Osteoblast (primary cell): ENCODE measurements around the gene PRRG2. TPM values are rescaled to one million over a fixed set of nuclear protein-coding genes. Genes with fewer than 3 reads are reported as not detected.

Source experiments
- DNase-seq: peaks from one replicate; pipeline ENCODE4 v3.0.0; 2011; ENCODE audit warnings: low spot score, mixed read lengths; ENCODE audit not compliant: insufficient read length; ENCODE audit errors: missing footprints
- H2AFZ ChIP-seq: 2 replicates; pipeline ENCODE4 v1.6.0; 2011; ENCODE audit warnings: mild to moderate bottlenecking, low read length
- H3K27ac ChIP-seq: 2 replicates; pipeline ENCODE4 v1.5.1; 2011; ENCODE audit warnings: mild to moderate bottlenecking, low read depth, low read length, moderate library complexity
- H3K27me3 ChIP-seq: 2 replicates; pipeline ENCODE4 v1.6.0; 2012; ENCODE audit warnings: mild to moderate bottlenecking, control low read depth, inconsistent platforms, low read length, moderate library complexity; ENCODE audit not compliant: insufficient read depth
- H3K36me3 ChIP-seq: 2 replicates; pipeline ENCODE4 v1.5.1; 2011; ENCODE audit warnings: mild to moderate bottlenecking, low read length, control low read depth, moderate library complexity; ENCODE audit not compliant: insufficient read depth
- H3K4me1 ChIP-seq: 2 replicates; pipeline ENCODE4 v1.5.1; 2011; ENCODE audit warnings: mild to moderate bottlenecking, low read length, control low read depth, moderate library complexity; ENCODE audit not compliant: insufficient read depth
- H3K4me2 ChIP-seq: 2 replicates; pipeline ENCODE4 v1.6.0; 2011; ENCODE audit warnings: mild to moderate bottlenecking, low read length; ENCODE audit not compliant: insufficient read depth
- H3K4me3 ChIP-seq: fragments of 200-600 bp; sonication (generic); 3 replicates; pipeline ENCODE4 v1.5.1; 2012; ENCODE audit warnings: mild to moderate bottlenecking, low read length, inconsistent platforms; ENCODE audit not compliant: insufficient read depth
- H3K79me2 ChIP-seq: 2 replicates; pipeline ENCODE4 v1.6.0; 2012; ENCODE audit warnings: mild to moderate bottlenecking, low read length, control low read depth, inconsistent platforms; ENCODE audit not compliant: insufficient read depth
- H3K9me3 ChIP-seq: 2 replicates; pipeline ENCODE4 v1.5.1; 2011; ENCODE audit warnings: low read depth, low read length, control low read depth
- H4K20me1 ChIP-seq: 2 replicates; pipeline ENCODE4 v1.6.0; 2012; ENCODE audit warnings: mild to moderate bottlenecking, low read length, control low read depth; ENCODE audit not compliant: insufficient read depth
- total RNA-seq: library from RNA; depleted of rRNA; stranded (reverse); fragments of >200 nt; gene quantifications from 2 replicates; pipeline ENCODE4 v1.2.3, GENCODE V29; 2012
- TF ChIP-seq, protein P1 (sequence below): IDR thresholded peaks from 2 replicates; pipeline ENCODE4 v1.5.1; 2011; ENCODE audit warnings: mild to moderate bottlenecking, low read depth, low read length, moderate library complexity; ENCODE audit errors: extremely low read depth

The PRRG2 gene
- total RNA-seq, 1 donor = under 0.01 TPM

DNA sequence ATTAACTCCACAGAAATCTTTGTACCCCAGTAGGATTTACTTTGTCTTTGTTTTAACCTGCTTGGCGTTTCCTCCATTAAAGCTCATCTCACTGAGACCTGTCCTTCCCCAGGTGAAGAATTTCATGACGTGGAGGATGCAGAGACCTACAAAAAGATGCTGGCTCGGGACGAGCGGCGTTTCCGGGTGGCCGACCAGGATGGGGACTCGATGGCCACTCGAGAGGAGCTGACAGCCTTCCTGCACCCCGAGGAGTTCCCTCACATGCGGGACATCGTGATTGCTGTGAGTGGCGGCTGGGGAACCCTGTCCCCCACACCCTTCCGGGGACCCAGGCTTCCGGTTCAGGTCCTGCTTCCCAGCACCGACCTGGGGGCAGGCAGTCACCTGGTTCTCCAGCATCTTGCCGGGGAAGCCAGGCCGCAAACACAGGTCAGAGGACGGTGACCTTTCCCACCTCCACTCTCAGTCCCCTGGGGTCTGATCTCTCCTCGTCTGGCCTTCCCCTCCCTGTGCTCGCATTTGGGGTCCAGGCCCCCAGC lies 44.1 kb upstream of the PRRG2 start:
- Histone ChIP-seq H3K27ac (no peak overlapping the region), H3K79me2 (peaks cover 30% of the 10 kb centered on the region), H4K20me1 (peaks cover 28% of the 10 kb centered on the region), H3K36me3 (peaks cover 67% of the 10 kb centered on the region), H3K9me3 (no peaks in the 10 kb centered on the region), H3K27me3 (no peaks in the 10 kb centered on the region), H3K4me3 (no peak overlapping the region), H3K4me2 (no peak overlapping the region), H2AFZ (no peak overlapping the region), H3K4me1 (peaks cover 8% of the 10 kb centered on the region)
- TF ChIP-seq, protein P1, sequence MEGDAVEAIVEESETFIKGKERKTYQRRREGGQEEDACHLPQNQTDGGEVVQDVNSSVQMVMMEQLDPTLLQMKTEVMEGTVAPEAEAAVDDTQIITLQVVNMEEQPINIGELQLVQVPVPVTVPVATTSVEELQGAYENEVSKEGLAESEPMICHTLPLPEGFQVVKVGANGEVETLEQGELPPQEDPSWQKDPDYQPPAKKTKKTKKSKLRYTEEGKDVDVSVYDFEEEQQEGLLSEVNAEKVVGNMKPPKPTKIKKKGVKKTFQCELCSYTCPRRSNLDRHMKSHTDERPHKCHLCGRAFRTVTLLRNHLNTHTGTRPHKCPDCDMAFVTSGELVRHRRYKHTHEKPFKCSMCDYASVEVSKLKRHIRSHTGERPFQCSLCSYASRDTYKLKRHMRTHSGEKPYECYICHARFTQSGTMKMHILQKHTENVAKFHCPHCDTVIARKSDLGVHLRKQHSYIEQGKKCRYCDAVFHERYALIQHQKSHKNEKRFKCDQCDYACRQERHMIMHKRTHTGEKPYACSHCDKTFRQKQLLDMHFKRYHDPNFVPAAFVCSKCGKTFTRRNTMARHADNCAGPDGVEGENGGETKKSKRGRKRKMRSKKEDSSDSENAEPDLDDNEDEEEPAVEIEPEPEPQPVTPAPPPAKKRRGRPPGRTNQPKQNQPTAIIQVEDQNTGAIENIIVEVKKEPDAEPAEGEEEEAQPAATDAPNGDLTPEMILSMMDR = no peak
- DNase-seq = no peak

DNA sequence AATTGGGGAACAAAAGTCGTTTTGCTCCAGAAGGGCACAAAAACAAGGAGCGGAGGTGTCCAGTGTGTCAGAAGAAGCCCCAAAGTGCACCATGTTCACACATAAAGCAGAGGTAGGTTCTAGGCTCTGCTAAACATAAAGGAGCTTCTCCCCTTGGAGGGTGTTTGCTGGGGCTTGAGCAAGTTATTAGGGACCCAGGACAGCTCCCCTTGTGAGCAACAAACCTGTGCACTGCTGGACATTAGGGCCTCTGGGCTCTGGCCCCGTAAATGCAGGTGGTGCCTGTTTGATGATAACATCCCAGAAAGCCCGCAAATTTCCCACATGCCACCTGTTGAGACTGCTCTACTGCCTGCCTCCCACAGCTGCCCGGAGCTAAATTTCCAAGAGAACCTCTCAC lies 42.5 kb upstream of the PRRG2 start:
- Histone ChIP-seq H3K79me2 (peaks cover 21% of the 10 kb centered on the region), H3K9me3 (no peaks in the 10 kb centered on the region), H3K36me3 (peaks cover 76% of the 10 kb centered on the region), H3K27ac (no peak overlapping the region), H3K27me3 (no peaks in the 10 kb centered on the region), H3K4me3 (no peak overlapping the region), H3K4me2 (no peak overlapping the region), H2AFZ (no peak overlapping the region), H4K20me1 (peaks cover 19% of the 10 kb centered on the region), H3K4me1 (no peaks in the 10 kb centered on the region)
- no peak for DNase-seq
- TF ChIP-seq, protein P1 = no peak

DNA sequence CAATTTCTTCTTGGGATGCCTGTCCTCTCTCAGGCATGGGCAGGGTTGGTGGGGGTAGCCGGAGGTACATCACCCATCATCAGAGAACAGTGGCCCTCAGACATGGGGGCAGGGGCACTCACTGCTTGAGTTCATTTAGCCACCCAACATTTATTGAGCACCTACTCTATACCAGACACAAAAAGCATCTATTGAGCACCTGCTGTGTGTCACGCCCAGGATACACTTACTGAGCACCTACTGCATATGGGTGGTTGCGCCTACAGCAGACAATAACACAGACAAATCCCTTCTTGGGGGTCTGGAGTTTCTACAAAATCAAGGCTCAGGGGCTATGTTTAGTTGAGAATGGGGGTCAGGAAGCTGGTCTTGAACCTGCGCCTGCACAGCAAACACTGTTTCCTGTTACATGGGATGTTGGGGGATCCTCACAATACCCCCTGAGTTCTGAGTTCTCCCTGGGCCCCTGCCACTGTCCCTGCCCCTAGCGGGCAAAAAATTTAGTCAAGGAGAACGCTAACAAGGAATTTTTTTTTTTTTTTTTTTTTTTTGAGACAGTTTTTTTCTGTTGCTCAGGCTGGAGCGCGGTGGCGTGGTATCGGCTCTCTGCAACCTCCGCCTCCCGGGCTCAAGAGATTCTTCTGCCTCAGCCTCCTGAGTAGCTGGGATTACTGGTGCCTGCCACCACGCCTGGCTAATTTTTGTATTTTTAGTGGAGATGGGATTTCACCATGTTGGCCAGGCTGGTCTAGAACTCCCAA lies 41.7 kb upstream of the PRRG2 start:
- Histone ChIP-seq H3K9me3 (no peaks in the 10 kb centered on the region), H4K20me1 (peaks cover 15% of the 10 kb centered on the region), H3K36me3 (peaks cover 72% of the 10 kb centered on the region), H3K27me3 (no peaks in the 10 kb centered on the region), H3K4me1 (no peaks in the 10 kb centered on the region), H2AFZ (no peak overlapping the region), H3K27ac (no peak overlapping the region), H3K4me2 (no peak overlapping the region), H3K79me2 (peaks cover 13% of the 10 kb centered on the region), H3K4me3 (no peak overlapping the region)
- TF ChIP-seq, protein P1 = no peak
- DNase-seq = no peak

DNA sequence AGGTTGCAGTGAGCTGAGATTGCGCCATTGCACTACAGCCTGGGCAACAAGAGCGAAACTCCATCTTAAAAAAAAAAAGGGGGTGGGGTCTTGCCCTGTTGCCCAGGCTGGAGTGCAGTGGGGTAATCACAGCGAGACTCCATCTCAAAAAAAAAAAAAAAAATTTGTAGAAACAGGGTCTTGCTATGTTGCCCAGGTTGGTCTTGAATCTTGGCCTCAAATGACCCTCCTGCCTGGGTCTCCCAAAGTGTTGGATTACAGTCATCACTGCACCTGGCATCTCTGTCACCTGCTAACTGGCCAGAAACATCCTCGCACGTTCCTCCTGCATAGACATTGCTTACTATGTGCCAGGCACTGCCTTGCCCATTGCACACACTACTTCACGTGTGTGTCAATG lies 39.2 kb upstream of the PRRG2 start:
- Histone ChIP-seq H2AFZ (no peak overlapping the region), H3K4me2 (no peak overlapping the region), H3K36me3 (peaks cover 61% of the 10 kb centered on the region), H3K4me1 (no peaks in the 10 kb centered on the region), H4K20me1 (peaks cover 5% of the 10 kb centered on the region), H3K27ac (no peak overlapping the region), H3K79me2 (peaks cover 1% of the 10 kb centered on the region), H3K4me3 (no peak overlapping the region), H3K27me3 (no peaks in the 10 kb centered on the region), H3K9me3 (no peaks in the 10 kb centered on the region)
- no peak for DNase-seq
- TF ChIP-seq, protein P1 = no peak
